BLaER1 (cell line): ENCODE results near the gene USP33.
"Not testable (repeated sequence)": the region's sequence is repeated elsewhere in the genome, so short reads cannot be mapped to it uniquely, and the experiment has no call there.

Source experiments
- H3K27ac ChIP-seq: shearing (Covaris generic); formaldehyde crosslinking; 2 replicates; pipeline ENCODE4 v1.8.1; 2022
- H3K27me3 ChIP-seq: shearing (Covaris generic); formaldehyde crosslinking; 2 replicates; pipeline ENCODE4 v1.8.1; 2022
- H3K36me3 ChIP-seq: shearing (Covaris generic); formaldehyde crosslinking; 2 replicates; pipeline ENCODE4 v1.8.1; 2022
- H3K4me1 ChIP-seq: shearing (Covaris generic); formaldehyde crosslinking; 2 replicates; pipeline ENCODE4 v1.8.1; 2022
- H3K4me2 ChIP-seq: shearing (Covaris generic); formaldehyde crosslinking; 2 replicates; pipeline ENCODE4 v1.8.1; 2022
- H3K4me3 ChIP-seq: shearing (Covaris generic); formaldehyde crosslinking; 2 replicates; pipeline ENCODE4 v1.8.1; 2022
- H3K9ac ChIP-seq: shearing (Covaris generic); formaldehyde crosslinking; 2 replicates; pipeline ENCODE4 v1.8.1; 2022
- H3K9me3 ChIP-seq: shearing (Covaris generic); formaldehyde crosslinking; 2 replicates; pipeline ENCODE4 v1.8.1; 2022
- H4K20me1 ChIP-seq: shearing (Covaris generic); formaldehyde crosslinking; 2 replicates; pipeline ENCODE4 v1.8.1; 2022
- Cebpa-rat ChIP-seq: shearing (Covaris generic); IDR thresholded peaks from 2 replicates; pipeline ENCODE4 v1.8.1; 2022

Gene USP33

DNA sequence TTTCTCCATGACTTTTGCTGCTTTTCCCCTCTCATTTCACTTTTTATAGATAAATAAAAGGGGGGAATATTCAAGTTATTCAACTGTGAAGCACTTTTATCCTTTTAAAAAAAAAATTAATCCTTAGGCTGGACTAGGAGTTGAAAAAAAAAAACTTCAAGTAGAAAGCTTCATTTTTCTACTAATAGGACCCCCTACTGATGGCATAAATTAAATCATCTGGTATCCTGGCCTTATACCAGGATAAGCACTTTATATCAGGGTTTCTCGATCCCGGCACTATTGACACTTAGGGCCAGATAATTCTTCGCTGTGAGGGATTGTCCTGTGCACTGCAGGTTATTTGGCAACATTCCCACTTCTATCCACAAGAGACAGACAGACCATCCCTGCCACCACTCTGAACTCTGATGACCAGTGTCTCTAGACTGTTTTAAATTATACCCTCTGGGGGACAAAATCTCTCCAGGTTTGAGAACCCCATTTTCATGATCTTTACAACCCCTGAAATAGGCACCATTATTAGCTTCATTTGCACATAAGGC is 17.6 kb downstream of the USP33 start:
- H4K20me1 ChIP-seq = peaks cover 66% of the 10 kb centered on the region
- no peak overlapping the region for H3K4me3 ChIP-seq
- no peak overlapping the region for H3K4me2 ChIP-seq
- TF ChIP-seq Cebpa-rat = no peak
- H3K4me1 ChIP-seq = no peaks in the 10 kb centered on the region
- H3K9me3 ChIP-seq = no peaks in the 10 kb centered on the region
- no peaks in the 10 kb centered on the region for H3K27me3 ChIP-seq
- no peak overlapping the region for H3K9ac ChIP-seq
- peaks cover 51% of the 10 kb centered on the region for H3K36me3 ChIP-seq
- H3K27ac ChIP-seq = no peak overlapping the region

GRCh38 chr1:77741316-77741715 is 18.3 kb downstream of the USP33 start:
- Histone ChIP-seq H3K36me3 (peaks cover 55% of the 10 kb centered on the region), H3K9ac (no peak overlapping the region), H3K27ac (no peak overlapping the region), H3K9me3 (no peaks in the 10 kb centered on the region), H3K4me2 (no peak overlapping the region), H3K27me3 (no peaks in the 10 kb centered on the region), H3K4me3 (no peak overlapping the region), H4K20me1 (peaks cover 61% of the 10 kb centered on the region), H3K4me1 (no peaks in the 10 kb centered on the region)
- TF ChIP-seq Cebpa-rat = no peak

GRCh38 chr1:77739235-77739634 is 20.4 kb downstream of the USP33 start:
- H3K4me2 ChIP-seq = no peak overlapping the region
- no peaks in the 10 kb centered on the region for H3K27me3 ChIP-seq
- H4K20me1 ChIP-seq = peaks cover 49% of the 10 kb centered on the region
- no peak overlapping the region for H3K27ac ChIP-seq
- peaks cover 58% of the 10 kb centered on the region for H3K36me3 ChIP-seq
- H3K9me3 ChIP-seq = no peaks in the 10 kb centered on the region
- no peaks in the 10 kb centered on the region for H3K4me1 ChIP-seq
- H3K4me3 ChIP-seq = no peak overlapping the region
- H3K9ac ChIP-seq = no peak overlapping the region
- TF ChIP-seq Cebpa-rat = no peak

GRCh38 chr1:77732090-77732489 is 27.6 kb downstream of the USP33 start:
- no peak for TF ChIP-seq Cebpa-rat
- H3K4me2 ChIP-seq = no peak overlapping the region
- no peak overlapping the region for H3K4me3 ChIP-seq
- H3K36me3 ChIP-seq = peaks cover 71% of the 10 kb centered on the region
- no peak overlapping the region for H3K27ac ChIP-seq
- H3K27me3 ChIP-seq = no peaks in the 10 kb centered on the region
- H3K4me1 ChIP-seq = no peaks in the 10 kb centered on the region
- H3K9ac ChIP-seq = no peak overlapping the region
- H4K20me1 ChIP-seq = no peaks in the 10 kb centered on the region
- H3K9me3 ChIP-seq = no peaks in the 10 kb centered on the region

DNA sequence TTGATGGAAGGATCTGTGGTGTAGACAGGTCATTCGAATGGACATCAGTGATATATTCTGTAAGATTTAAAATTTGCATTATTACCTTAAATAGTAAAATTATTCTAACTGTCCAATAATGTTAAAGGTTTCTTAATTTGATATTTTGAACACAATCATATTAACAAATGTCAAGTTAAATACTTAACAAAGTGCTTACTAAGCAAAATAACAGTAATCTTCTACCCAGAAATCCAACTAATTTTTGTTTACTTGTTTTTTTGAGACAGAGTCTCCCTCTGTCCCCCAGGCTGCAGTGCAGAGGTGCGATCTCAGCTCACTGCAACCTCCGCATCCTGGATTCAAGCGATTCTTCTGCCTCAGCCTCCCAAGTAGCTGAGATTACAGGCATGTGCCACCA is 33.9 kb downstream of the USP33 start:
- Histone ChIP-seq H3K4me3 (no peak overlapping the region), H3K4me1 (no peaks in the 10 kb centered on the region), H3K27ac (no peak overlapping the region), H3K27me3 (no peaks in the 10 kb centered on the region), H3K9ac (no peak overlapping the region), H3K36me3 (peaks cover 92% of the 10 kb centered on the region), H4K20me1 (no peaks in the 10 kb centered on the region), H3K4me2 (no peak overlapping the region), H3K9me3 (no peaks in the 10 kb centered on the region)
- no peak for TF ChIP-seq Cebpa-rat

DNA sequence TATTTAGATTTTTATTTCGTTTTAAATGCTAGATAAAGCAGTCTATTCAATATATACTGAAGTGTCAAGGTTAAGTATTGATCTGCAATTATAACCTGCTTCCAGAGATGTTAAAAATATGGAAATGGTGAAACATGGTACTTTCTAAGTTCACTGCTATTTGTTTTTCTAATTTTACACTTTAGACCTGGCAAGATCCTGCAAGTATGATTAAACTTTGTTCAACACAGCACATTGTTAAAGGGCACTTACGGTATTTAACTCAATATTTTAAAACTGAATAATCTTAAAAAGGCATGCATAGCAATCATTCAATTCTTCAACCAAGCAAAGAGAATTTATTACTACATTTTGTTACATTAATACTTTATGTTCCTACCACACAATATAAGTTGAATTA is 41.5 kb downstream of the USP33 start:
- H3K4me3 ChIP-seq = no peak overlapping the region
- no peaks in the 10 kb centered on the region for H3K9me3 ChIP-seq
- H3K9ac ChIP-seq = no peak overlapping the region
- no peak for TF ChIP-seq Cebpa-rat
- H3K27ac ChIP-seq = no peak overlapping the region
- H3K36me3 ChIP-seq = peaks cover 95% of the 10 kb centered on the region
- no peaks in the 10 kb centered on the region for H4K20me1 ChIP-seq
- no peaks in the 10 kb centered on the region for H3K4me1 ChIP-seq
- H3K4me2 ChIP-seq = no peak overlapping the region
- H3K27me3 ChIP-seq = no peaks in the 10 kb centered on the region

DNA sequence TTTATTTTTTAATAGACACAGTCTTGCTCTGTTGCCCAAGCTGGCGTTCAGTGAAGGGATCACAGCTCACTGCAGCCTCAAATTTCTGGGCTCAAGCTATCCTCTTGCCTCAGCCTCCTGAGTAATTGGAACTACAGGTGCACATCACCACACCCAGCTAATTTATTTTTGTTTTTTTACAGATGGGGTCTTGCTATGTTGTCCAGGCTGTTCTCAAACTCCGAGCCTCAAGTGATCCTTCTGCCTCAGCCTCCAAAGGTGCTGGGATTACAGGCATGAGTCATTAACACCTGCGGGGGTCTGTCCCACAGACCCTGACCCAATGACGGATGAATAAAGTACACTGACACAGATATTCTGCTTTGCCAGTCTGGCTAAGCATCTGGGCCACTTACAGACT is 43.6 kb downstream of the USP33 start:
- H3K9ac ChIP-seq = no peak overlapping the region
- no peaks in the 10 kb centered on the region for H3K9me3 ChIP-seq
- H3K27ac ChIP-seq = no peak overlapping the region
- H3K4me2 ChIP-seq = no peak overlapping the region
- no peaks in the 10 kb centered on the region for H3K27me3 ChIP-seq
- H4K20me1 ChIP-seq = no peaks in the 10 kb centered on the region
- TF ChIP-seq Cebpa-rat = no peak
- peaks cover 95% of the 10 kb centered on the region for H3K36me3 ChIP-seq
- H3K4me1 ChIP-seq = no peaks in the 10 kb centered on the region
- H3K4me3 ChIP-seq = no peak overlapping the region

DNA sequence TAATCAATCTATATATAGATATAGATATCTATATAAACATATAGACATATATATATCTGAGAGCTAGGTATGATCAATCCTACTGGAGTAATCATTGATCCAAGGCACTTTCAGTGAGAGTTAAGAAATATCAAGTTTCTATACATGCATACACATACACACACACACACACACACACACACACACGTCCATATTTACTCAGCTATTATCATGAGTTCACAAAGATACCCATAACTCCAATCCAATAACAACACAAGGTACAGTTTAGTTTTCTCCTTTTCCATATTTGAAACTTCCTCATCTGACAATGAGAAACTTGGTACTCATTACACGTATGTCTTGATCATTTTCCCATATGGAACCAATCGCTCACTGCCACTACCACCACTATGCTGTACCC is 49.9 kb downstream of the USP33 start:
- H3K36me3 ChIP-seq = peaks cover 80% of the 10 kb centered on the region

DNA sequence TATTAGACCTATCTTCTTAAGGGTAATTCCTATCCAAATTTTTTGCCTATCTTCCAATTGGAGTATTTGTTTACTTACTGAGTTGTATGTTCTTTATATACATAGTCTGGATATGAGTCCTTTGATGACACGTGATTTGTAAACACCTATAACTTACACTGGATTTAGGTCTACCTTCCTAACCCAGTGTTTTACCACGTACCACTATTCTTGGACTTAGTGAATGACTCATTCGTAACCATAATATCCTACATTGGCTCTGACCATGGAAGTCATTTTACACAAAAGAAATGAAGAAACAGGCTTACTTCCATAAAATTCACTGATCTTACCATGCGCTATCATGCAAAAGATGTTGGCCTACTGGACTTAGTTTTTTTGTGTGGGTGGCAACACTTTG is 53.3 kb downstream of the USP33 start:
- H3K36me3 ChIP-seq = peaks cover 53% of the 10 kb centered on the region
- H3K4me1 ChIP-seq = peaks cover 6% of the 10 kb centered on the region; the same call in 1 of the 2 replicates
- H3K9ac ChIP-seq = no peak overlapping the region
- TF ChIP-seq Cebpa-rat = no peak
- no peaks in the 10 kb centered on the region for H3K9me3 ChIP-seq
- no peak overlapping the region for H3K4me2 ChIP-seq
- no peaks in the 10 kb centered on the region for H3K27me3 ChIP-seq
- H3K27ac ChIP-seq = no peak overlapping the region
- no peaks in the 10 kb centered on the region for H4K20me1 ChIP-seq
- H3K4me3 ChIP-seq = no peak overlapping the region

More for the DNA sequence above, 49.9 kb downstream of the USP33 start:
- H3K9me3 ChIP-seq = no peaks in the 10 kb centered on the region
- no peak overlapping the region for H3K27ac ChIP-seq
- no peak overlapping the region for H3K9ac ChIP-seq
- H3K4me1 ChIP-seq = peaks cover 6% of the 10 kb centered on the region; the same call in 1 of the 2 replicates
- no peak for TF ChIP-seq Cebpa-rat
- H4K20me1 ChIP-seq = no peaks in the 10 kb centered on the region
- no peak overlapping the region for H3K4me2 ChIP-seq
- no peaks in the 10 kb centered on the region for H3K27me3 ChIP-seq
- H3K4me3 ChIP-seq = no peak overlapping the region

DNA sequence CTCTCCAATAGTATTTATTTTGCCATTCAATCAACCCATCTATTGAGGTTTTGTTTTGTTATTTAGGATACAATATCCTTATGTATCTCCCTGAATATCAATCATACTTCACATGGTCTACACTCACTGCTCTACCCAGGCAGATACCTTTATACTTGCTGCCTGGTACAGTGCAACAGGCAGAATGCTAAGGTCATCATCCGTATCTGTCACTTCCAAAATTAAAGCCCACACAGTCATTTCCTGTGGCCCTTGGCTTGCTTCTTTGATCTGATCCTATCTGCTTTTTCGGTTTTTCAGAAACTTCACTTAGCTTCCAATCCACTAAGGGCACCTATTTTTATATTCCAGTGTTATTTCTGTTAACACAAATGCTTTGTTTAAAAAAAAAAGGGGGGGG is 54.9 kb downstream of the USP33 start:
- TF ChIP-seq Cebpa-rat = no peak
- Histone ChIP-seq H4K20me1 (no peaks in the 10 kb centered on the region), H3K4me3 (no peak overlapping the region), H3K9me3 (no peaks in the 10 kb centered on the region), H3K27me3 (no peaks in the 10 kb centered on the region), H3K4me2 (0 out of 2 replicates have a peak overlapping the region, but pooled peaks have one; percentile 1), H3K36me3 (peaks cover 51% of the 10 kb centered on the region), H3K4me1 (peaks cover 6% of the 10 kb centered on the region; the same call in 1 of the 2 replicates), H3K9ac (no peak overlapping the region), H3K27ac (no peak overlapping the region)

DNA sequence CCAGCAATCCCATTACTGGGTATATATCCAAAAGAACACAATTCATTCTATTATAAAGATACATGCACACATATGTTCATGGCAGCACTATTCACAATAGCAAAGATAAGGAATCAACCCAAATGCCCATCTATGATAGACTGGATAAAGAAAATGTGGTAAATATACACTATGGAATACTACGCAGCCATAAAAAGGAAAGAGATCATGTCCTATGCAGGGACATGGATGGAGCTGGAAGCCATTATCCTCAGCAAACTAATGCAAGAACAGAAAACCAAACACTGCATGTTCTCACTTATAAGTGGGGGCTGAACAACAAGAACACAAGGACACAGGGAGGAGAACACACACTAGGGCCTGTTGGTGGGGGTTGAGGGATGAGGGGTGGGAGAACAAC is 60.0 kb downstream of the USP33 start:
- H3K36me3 ChIP-seq = peaks cover 51% of the 10 kb centered on the region
- H3K27ac ChIP-seq, H3K4me1 ChIP-seq, H3K9ac ChIP-seq, H3K4me2 ChIP-seq, H3K4me3 ChIP-seq, H3K27me3 ChIP-seq, H3K9me3 ChIP-seq, H4K20me1 ChIP-seq: not testable (repeated sequence)
